ENCODE measurements around the gene KANSL1.
"Not testable (repeated sequence)": the region's sequence is repeated elsewhere in the genome, so short reads cannot be mapped to it uniquely, and the experiment has no call there.

Gene KANSL1

DNA sequence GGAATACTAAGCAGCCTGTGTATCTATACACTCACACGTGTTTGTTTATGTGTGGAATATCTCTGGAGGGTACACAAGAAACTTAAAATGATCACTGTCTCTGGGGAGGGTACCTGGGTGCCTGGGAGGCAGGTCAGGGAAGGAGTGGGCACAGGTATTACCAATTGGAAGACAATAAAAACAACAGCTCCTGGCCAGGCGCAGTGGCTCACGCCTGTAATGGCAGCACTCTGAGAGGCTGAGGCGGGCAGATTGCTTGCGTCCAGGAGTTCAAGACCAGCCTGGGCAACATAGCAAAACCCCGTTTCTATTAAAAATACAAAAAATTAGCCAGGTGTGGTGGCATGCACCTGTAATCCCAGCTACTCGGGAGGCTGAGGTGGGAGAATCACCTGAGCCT, 169.9 kb downstream of the KANSL1 start:
- H3K4me3 ChIP-seq (ENCODE audit: insufficient read depth, low read depth, low read length, poor library complexity, severe bottlenecking); H3K9me3 ChIP-seq (ENCODE audit: control insufficient read depth, low read length); H3K27me3 ChIP-seq (replicated peaks; ENCODE audit: control insufficient read depth, insufficient read depth, low read length, poor library complexity, severe bottlenecking); H3K27ac ChIP-seq (ENCODE audit: insufficient read depth, low read length, poor library complexity, severe bottlenecking); DNase-seq: not testable (repeated sequence)
- H3K36me3 ChIP-seq (ENCODE audit: control insufficient read depth, insufficient read depth, low read length): peaks cover 15% of the 10 kb centered on the region
- H3K4me1 ChIP-seq (ENCODE audit: control insufficient read depth, insufficient read depth, low read length, poor library complexity, severe bottlenecking): peaks cover 21% of the 10 kb centered on the region

DNA sequence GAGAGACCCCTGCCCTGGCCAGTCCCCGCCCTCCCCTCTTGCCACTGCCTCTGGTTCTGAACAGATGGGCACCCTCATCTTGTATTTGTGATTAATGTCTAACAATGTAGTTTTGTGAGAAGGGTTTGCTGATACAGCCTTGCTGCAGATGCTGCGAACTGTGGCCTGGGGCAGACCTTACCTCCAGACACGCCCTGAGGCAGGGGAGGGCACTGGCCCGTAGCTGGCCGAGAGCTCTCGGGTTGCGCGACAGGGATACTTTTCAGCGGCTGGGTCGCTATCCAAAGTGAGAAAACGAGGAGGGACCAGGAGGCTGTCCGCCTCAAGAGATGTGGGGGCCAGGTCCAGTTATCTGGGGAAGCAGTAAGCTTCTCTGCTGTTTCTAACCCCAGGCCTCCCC, 172.2 kb downstream of the KANSL1 start:
- Histone ChIP-seq H3K27ac (ENCODE audit: insufficient read depth, low read length, poor library complexity, severe bottlenecking) (peak overlapping the region; percentile 47), H3K27me3 (replicated peaks; ENCODE audit: control insufficient read depth, insufficient read depth, low read length, poor library complexity, severe bottlenecking) (no peaks in the 10 kb centered on the region), H3K9me3 (ENCODE audit: control insufficient read depth, low read length) (no peaks in the 10 kb centered on the region)

DNA sequence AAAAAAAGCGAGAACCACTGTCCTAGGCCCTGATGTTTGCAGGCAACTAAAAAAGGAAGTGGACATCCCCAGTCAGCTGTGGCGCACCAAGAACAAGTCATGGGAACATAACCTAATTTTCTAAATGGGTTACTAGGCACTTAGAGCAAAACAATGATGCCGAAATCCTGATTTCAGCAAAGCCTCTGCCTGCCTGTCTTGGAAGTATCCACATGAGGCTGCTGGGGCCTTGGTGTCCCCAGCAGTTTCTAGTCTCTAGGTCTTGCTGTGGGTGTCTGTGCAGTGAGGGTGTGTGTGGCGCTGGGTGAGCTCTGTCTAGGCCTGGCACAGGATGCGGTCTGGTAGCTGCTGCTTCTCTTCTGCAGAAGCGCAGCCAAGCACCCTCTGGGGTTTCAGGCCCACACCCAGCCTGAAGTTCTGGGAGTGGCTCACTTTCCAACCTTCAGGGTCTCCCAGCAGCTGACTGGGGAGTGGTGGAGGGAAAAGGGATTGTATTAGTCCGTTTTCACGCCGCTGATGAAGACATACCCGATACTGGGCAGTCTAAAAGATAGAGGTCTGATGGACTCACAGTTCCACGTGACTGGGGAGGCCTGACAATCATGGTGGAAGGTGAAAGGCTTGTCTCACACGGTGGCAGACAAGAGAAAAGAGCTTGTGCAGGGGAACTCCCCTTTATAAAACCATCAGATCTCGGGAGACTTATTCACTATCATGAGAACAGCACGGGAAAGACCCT, 173.0 kb downstream of the KANSL1 start:
- peaks cover 8% of the 10 kb centered on the region for H3K36me3 ChIP-seq (ENCODE audit: control insufficient read depth, insufficient read depth, low read length)
- no peak overlapping the region for H3K4me3 ChIP-seq (ENCODE audit: insufficient read depth, low read depth, low read length, poor library complexity, severe bottlenecking)
- no peaks in the 10 kb centered on the region for H3K27me3 ChIP-seq (replicated peaks; ENCODE audit: control insufficient read depth, insufficient read depth, low read length, poor library complexity, severe bottlenecking)
- no peaks in the 10 kb centered on the region for H3K9me3 ChIP-seq (ENCODE audit: control insufficient read depth, low read length)
- H3K4me1 ChIP-seq (ENCODE audit: control insufficient read depth, insufficient read depth, low read length, poor library complexity, severe bottlenecking): peaks cover 23% of the 10 kb centered on the region
- peak overlapping the region; percentile 47 for H3K27ac ChIP-seq (ENCODE audit: insufficient read depth, low read length, poor library complexity, severe bottlenecking)
- DNase-seq: peak; percentile 29 to 44 (median 40)

More for the DNA sequence above, 172.2 kb downstream of the KANSL1 start:
- no peak for DNase-seq
- no peak overlapping the region for H3K4me3 ChIP-seq (ENCODE audit: insufficient read depth, low read depth, low read length, poor library complexity, severe bottlenecking)
- peaks cover 23% of the 10 kb centered on the region for H3K4me1 ChIP-seq (ENCODE audit: control insufficient read depth, insufficient read depth, low read length, poor library complexity, severe bottlenecking)
- H3K36me3 ChIP-seq (ENCODE audit: control insufficient read depth, insufficient read depth, low read length): peaks cover 8% of the 10 kb centered on the region

DNA sequence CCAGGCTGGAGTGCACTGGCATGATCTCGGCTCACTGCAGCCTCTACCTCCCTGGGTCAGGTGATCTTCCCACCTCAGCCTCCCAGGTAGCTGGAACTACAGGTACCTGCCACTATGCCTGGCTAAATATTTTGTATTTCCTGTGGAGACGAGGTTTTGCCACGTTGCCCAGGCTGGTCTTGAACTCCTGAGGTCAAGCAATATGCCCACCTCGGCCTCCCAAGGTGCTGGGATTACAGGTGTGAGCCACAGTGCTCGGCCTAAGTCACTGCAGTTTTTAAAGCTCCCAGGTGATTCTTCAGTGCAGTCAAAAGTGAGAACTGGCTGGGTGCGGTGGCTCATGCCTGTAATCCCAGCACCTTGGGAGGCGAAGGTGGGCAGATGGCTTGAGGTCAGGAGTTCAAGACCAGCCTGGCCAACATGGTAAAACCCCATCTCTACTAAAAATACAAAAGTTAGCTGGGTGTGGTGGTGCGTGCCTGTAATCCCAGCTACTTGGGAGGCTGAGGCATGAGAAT, 173.8 kb downstream of the KANSL1 start:
- H3K4me3 ChIP-seq (ENCODE audit: insufficient read depth, low read depth, low read length, poor library complexity, severe bottlenecking); H3K27me3 ChIP-seq (replicated peaks; ENCODE audit: control insufficient read depth, insufficient read depth, low read length, poor library complexity, severe bottlenecking); DNase-seq; H3K9me3 ChIP-seq (ENCODE audit: control insufficient read depth, low read length); H3K36me3 ChIP-seq (ENCODE audit: control insufficient read depth, insufficient read depth, low read length): not testable (repeated sequence)
- Histone ChIP-seq H3K27ac (ENCODE audit: insufficient read depth, low read length, poor library complexity, severe bottlenecking) (peak overlapping the region; percentile 47), H3K4me1 (ENCODE audit: control insufficient read depth, insufficient read depth, low read length, poor library complexity, severe bottlenecking) (peaks cover 23% of the 10 kb centered on the region)

DNA sequence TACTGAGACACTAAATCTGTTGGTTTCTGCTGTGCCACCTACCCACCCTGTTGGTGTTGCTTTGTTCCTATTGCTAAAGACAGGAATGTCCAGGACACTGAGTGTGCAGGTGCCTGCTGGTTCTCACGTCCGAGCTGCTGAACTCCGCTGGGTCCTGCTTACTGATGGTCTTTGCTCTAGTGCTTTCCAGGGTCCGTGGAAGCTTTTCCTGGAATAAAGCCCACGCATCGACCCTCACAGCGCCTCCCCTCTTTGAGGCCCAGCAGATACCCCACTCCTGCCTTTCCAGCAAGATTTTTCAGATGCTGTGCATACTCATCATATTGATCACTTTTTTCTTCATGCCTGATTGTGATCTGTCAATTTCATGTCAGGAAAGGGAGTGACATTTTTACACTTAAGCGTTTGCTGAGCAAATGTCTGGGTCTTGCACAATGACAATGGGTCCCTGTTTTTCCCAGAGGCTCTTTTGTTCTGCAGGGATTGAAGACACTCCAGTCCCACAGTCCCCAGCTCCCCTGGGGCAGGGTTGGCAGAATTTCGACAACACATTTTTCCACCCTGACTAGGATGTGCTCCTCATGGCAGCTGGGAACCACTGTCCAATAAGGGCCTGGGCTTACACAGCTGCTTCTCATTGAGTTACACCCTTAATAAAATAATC, 179.6 kb downstream of the KANSL1 start:
- no peaks in the 10 kb centered on the region for H3K36me3 ChIP-seq (ENCODE audit: control insufficient read depth, insufficient read depth, low read length)
- H3K27me3 ChIP-seq (replicated peaks; ENCODE audit: control insufficient read depth, insufficient read depth, low read length, poor library complexity, severe bottlenecking): no peaks in the 10 kb centered on the region
- H3K4me3 ChIP-seq (ENCODE audit: insufficient read depth, low read depth, low read length, poor library complexity, severe bottlenecking): no peak overlapping the region
- peaks cover 5% of the 10 kb centered on the region for H3K4me1 ChIP-seq (ENCODE audit: control insufficient read depth, insufficient read depth, low read length, poor library complexity, severe bottlenecking)
- H3K27ac ChIP-seq (ENCODE audit: insufficient read depth, low read length, poor library complexity, severe bottlenecking): no peak overlapping the region
- no peaks in the 10 kb centered on the region for H3K9me3 ChIP-seq (ENCODE audit: control insufficient read depth, low read length)
- no peak for DNase-seq

DNA sequence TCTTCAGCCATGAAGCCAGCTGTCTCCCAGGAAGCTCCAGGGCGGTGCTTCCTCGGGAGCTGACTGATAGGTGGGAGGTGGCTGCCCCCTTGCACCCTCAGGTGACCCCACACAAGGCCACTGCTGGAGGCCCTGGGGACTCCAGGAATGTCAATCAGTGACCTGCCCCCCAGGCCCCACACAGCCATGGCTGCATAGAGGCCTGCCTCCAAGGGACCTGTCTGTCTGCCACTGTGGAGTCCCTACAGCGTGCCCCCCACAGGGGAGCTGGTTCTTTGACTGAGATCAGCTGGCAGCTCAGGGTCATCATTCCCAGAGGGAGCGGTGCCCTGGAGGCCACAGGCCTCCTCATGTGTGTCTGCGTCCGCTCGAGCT, 180.1 kb downstream of the KANSL1 start:
- Histone ChIP-seq H3K27ac (ENCODE audit: insufficient read depth, low read length, poor library complexity, severe bottlenecking) (no peak overlapping the region), H3K9me3 (ENCODE audit: control insufficient read depth, low read length) (no peaks in the 10 kb centered on the region), H3K4me1 (ENCODE audit: control insufficient read depth, insufficient read depth, low read length, poor library complexity, severe bottlenecking) (no peaks in the 10 kb centered on the region), H3K4me3 (ENCODE audit: insufficient read depth, low read depth, low read length, poor library complexity, severe bottlenecking) (no peak overlapping the region), H3K36me3 (ENCODE audit: control insufficient read depth, insufficient read depth, low read length) (no peaks in the 10 kb centered on the region), H3K27me3 (replicated peaks; ENCODE audit: control insufficient read depth, insufficient read depth, low read length, poor library complexity, severe bottlenecking) (no peaks in the 10 kb centered on the region)
- no peak for DNase-seq

DNA sequence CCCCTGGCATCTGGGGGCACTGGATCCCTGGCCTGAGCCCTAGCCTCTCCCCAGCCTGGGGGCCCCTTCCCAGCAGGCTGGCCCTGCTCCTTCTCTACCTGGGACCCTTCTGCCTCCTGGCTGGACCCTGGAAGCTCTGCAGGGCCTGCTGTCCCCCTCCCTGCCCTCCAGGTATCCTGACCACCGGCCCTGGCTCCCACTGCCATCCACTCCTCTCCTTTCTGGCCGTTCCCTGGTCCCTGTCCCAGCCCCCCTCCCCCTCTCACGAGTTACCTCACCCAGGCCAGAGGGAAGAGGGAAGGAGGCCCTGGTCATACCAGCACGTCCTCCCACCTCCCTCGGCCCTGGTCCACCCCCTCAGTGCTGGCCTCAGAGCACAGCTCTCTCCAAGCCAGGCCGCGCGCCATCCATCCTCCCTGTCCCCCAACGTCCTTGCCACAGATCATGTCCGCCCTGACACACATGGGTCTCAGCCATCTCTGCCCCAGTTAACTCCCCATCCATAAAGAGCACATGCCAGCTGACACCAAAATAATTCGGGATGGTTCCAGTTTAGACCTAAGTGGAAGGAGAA, 180.6 kb downstream of the KANSL1 start:
- H3K4me1 ChIP-seq (ENCODE audit: control insufficient read depth, insufficient read depth, low read length, poor library complexity, severe bottlenecking): no peaks in the 10 kb centered on the region
- no peaks in the 10 kb centered on the region for H3K36me3 ChIP-seq (ENCODE audit: control insufficient read depth, insufficient read depth, low read length)
- no peak overlapping the region for H3K27ac ChIP-seq (ENCODE audit: insufficient read depth, low read length, poor library complexity, severe bottlenecking)
- no peak overlapping the region for H3K4me3 ChIP-seq (ENCODE audit: insufficient read depth, low read depth, low read length, poor library complexity, severe bottlenecking)
- H3K9me3 ChIP-seq (ENCODE audit: control insufficient read depth, low read length): no peaks in the 10 kb centered on the region
- H3K27me3 ChIP-seq (replicated peaks; ENCODE audit: control insufficient read depth, insufficient read depth, low read length, poor library complexity, severe bottlenecking): no peaks in the 10 kb centered on the region
- no peak for DNase-seq

DNA sequence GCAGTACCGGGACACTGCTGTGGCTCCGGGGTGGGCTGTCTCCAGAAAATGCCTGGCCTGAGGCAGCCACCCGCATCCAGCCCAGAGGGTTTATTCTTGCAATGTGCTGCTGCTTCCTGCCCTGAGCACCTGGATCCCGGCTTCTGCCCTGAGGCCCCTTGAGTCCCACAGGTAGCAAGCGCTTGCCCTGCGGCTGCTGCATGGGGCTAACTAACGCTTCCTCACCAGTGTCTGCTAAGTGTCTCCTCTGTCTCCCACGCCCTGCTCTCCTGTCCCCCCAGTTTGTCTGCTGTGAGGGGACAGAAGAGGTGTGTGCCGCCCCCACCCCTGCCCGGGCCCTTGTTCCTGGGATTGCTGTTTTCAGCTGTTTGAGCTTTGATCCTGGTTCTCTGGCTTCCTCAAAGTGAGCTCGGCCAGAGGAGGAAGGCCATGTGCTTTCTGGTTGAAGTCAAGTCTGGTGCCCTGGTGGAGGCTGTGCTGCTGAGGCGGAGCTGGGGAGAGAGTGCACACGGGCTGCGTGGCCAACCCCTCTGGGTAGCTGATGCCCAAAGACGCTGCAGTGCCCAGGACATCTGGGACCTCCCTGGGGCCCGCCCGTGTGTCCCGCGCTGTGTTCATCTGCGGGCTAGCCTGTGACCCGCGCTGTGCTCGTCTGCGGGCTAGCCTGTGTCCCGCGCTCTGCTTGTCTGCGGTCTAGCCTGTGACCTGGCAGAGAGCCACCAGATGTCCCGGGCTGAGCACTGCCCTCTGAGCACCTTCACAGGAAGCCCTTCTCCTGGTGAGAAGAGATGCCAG, 181.3 kb downstream of the KANSL1 start:
- Histone ChIP-seq H3K36me3 (ENCODE audit: control insufficient read depth, insufficient read depth, low read length) (no peaks in the 10 kb centered on the region), H3K27me3 (replicated peaks; ENCODE audit: control insufficient read depth, insufficient read depth, low read length, poor library complexity, severe bottlenecking) (no peaks in the 10 kb centered on the region), H3K4me3 (ENCODE audit: insufficient read depth, low read depth, low read length, poor library complexity, severe bottlenecking) (no peak overlapping the region), H3K9me3 (ENCODE audit: control insufficient read depth, low read length) (no peaks in the 10 kb centered on the region), H3K4me1 (ENCODE audit: control insufficient read depth, insufficient read depth, low read length, poor library complexity, severe bottlenecking) (no peaks in the 10 kb centered on the region), H3K27ac (ENCODE audit: insufficient read depth, low read length, poor library complexity, severe bottlenecking) (no peak overlapping the region)
- DNase-seq: no peak

DNA sequence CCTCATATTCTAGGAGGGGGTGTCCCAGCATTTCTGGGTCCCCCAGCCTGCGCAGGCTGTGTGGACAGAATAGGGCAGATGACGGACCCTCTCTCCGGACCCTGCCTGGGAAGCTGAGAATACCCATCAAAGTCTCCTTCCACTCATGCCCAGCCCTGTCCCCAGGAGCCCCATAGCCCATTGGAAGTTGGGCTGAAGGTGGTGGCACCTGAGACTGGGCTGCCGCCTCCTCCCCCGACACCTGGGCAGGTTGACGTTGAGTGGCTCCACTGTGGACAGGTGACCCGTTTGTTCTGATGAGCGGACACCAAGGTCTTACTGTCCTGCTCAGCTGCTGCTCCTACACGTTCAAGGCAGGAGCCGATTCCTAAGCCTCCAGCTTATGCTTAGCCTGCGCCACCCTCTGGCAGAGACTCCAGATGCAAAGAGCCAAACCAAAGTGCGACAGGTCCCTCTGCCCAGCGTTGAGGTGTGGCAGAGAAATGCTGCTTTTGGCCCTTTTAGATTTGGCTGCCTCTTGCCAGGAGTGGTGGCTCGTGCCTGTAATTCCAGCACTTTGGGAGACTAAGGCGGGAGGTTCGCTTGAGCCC, 182.5 kb downstream of the KANSL1 start:
- no peaks in the 10 kb centered on the region for H3K36me3 ChIP-seq (ENCODE audit: control insufficient read depth, insufficient read depth, low read length)
- H3K4me3 ChIP-seq (ENCODE audit: insufficient read depth, low read depth, low read length, poor library complexity, severe bottlenecking): no peak overlapping the region
- DNase-seq: no peak
- H3K27me3 ChIP-seq (replicated peaks; ENCODE audit: control insufficient read depth, insufficient read depth, low read length, poor library complexity, severe bottlenecking): no peaks in the 10 kb centered on the region
- no peaks in the 10 kb centered on the region for H3K9me3 ChIP-seq (ENCODE audit: control insufficient read depth, low read length)
- no peak overlapping the region for H3K27ac ChIP-seq (ENCODE audit: insufficient read depth, low read length, poor library complexity, severe bottlenecking)
- no peaks in the 10 kb centered on the region for H3K4me1 ChIP-seq (ENCODE audit: control insufficient read depth, insufficient read depth, low read length, poor library complexity, severe bottlenecking)

Measured in effector memory CD4-positive, alpha-beta T cell (primary cell).